Mammary epithelial cell (primary cell): ENCODE results near the gene SLC4A8.

Experiments
- EZH2 ChIP-seq: IDR thresholded peaks from 2 replicates; pipeline ENCODE4 v1.6.1; 2012; ENCODE audit warnings: low read length, inconsistent platforms, borderline replicate concordance
- TF ChIP-seq, protein P1 (sequence below), 2 donors: IDR thresholded peaks in 1 of 2; conservative IDR thresholded peaks in 1 of 2; 2 replicates each; pipeline ENCODE4 v1.5.1; 2011 to 2012; ENCODE audit warnings: inconsistent platforms in 2 of 2, low read length in 2 of 2, mild to moderate bottlenecking in 2 of 2, control low read depth in 1 of 2, low read depth in 1 of 2; ENCODE audit not compliant: insufficient read depth in 1 of 2; ENCODE audit errors: extremely low read depth in 1 of 2

DNA sequence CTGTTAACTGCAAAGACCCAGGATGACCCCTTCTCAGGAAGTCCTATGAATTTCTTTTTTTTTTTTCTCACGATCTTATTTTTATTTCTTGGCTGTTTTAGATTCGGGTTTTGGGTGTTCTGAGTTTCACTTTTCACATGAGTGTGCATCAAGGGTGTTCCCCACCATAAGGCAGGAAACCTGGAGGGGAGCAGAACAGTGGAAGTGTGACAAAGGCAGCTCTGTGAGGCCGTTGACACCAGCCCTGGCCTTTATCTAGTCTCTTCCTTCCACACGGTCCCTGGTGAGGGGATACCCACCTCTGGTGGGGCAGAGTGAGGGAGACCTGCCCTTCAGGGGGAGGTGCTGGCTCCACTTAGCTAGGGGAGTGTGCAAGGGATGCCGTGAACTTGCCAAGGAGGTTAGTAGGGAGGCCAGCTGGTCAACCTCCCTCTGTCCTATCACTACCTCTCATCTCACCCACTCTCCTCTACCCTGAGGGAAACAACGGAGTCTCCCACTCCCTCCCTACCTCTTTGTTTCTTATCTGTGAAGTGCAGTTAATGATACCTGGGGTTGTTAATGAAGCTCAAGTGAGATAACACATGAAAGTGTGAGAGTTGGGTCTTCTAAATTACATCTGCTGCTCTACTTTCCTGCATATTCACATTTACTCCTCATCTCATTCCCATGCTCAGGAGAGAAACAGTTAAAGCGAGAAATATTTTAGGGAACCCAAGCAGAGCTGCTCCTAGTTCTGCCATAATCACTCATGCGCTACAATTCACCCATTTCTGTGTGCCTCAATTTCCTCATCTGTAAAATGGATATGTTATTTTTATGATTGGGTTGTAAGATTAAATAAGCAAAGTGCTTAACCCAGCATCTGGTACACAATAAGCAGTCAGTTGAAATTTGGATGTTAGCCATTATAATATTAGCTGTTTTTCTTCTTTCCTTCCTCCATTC lies 29.1 kb upstream of the SLC4A8 start:
- no peak for TF ChIP-seq EZH2
- TF ChIP-seq, protein P1, sequence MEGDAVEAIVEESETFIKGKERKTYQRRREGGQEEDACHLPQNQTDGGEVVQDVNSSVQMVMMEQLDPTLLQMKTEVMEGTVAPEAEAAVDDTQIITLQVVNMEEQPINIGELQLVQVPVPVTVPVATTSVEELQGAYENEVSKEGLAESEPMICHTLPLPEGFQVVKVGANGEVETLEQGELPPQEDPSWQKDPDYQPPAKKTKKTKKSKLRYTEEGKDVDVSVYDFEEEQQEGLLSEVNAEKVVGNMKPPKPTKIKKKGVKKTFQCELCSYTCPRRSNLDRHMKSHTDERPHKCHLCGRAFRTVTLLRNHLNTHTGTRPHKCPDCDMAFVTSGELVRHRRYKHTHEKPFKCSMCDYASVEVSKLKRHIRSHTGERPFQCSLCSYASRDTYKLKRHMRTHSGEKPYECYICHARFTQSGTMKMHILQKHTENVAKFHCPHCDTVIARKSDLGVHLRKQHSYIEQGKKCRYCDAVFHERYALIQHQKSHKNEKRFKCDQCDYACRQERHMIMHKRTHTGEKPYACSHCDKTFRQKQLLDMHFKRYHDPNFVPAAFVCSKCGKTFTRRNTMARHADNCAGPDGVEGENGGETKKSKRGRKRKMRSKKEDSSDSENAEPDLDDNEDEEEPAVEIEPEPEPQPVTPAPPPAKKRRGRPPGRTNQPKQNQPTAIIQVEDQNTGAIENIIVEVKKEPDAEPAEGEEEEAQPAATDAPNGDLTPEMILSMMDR (conservative IDR thresholded peaks at IDR 0.05 in 1 of 2, IDR thresholded peaks at IDR 0.05 in 1 of 2; ENCODE audit: extremely low read depth in 1 of 2, insufficient read depth in 1 of 2, low read depth in 1 of 2, low read length in 2 of 2) = no peak
